H1 (cell line): ENCODE measurements around the gene CRADD. TPM values are rescaled to one million over a fixed set of nuclear protein-coding genes. Genes with fewer than 3 reads are reported as not detected.

Experiments
- polyA plus RNA-seq, 7 experiments: library from polyadenylated mRNA; depleted of rRNA in 3 of 7; stranded (reverse) in 5 of 7; unstranded in 2 of 7; fragments of >200 nt in 5 of 7; fragments of 200-250 nt in 2 of 7; gene quantifications; 1 replicate in 5 of 7; 2 replicates in 1 of 7; 4 replicates in 1 of 7; pipeline versions ENCODE4 v1.2.1 to v1.2.3, GENCODE V29; 2011 to 2013; ENCODE audit warnings: missing spikeins in 2 of 7, mixed read lengths in 2 of 7
- small RNA-seq: library from polyadenylated mRNA; stranded (forward); fragments of <200 nt; extraction: miRNeasy Mini kit (QIAGEN cat#:217004); gene quantifications from one replicate; pipeline ENCODE3, GENCODE V24; 2013; ENCODE audit not compliant: insufficient read depth
- total RNA-seq: library from RNA; stranded (reverse); fragmentation: NEBNext Ultra II Directional; extraction: Animal tissue kit (Norgen Biotek cat#: 25700); gene quantifications from 2 replicates; pipeline ENCODE4 v1.2.1, GENCODE V29; 2021

The CRADD gene
- total and polyA plus RNA-seq, 2 of the 8 experiments (the other 6 are each of a cell fraction or from before 2014, with no cell fraction given), result 8.1 to 15.4 TPM

Small RNA genes within 50 kb of the gene (small RNA-seq; reads per million reads assigned to genes)
- not detected for gene RN7SL630P

Other genes with a start within 250 kb of the CRADD start
- 215 and 225 TPM in 2 replicates for gene UBE2N, start 235.4 kb upstream of the CRADD start, total RNA-seq
- 62.1 and 108 TPM in 2 replicates for gene UBE2N, start 235.4 kb upstream of the CRADD start, polyA plus RNA-seq (2011; rRNA removed)
- 171 and 176 TPM in 2 replicates for gene MRPL42, start 209.9 kb upstream of the CRADD start, total RNA-seq
- 57.5 and 110 TPM in 2 replicates for gene MRPL42, start 209.9 kb upstream of the CRADD start, polyA plus RNA-seq (2011; rRNA removed)
- 18.0 TPM in 2 replicates for gene SOCS2, start 104.7 kb upstream of the CRADD start, total RNA-seq
- 12.6 and 14.5 TPM in 2 replicates for gene SOCS2, start 104.7 kb upstream of the CRADD start, polyA plus RNA-seq (2011; rRNA removed)